Measurements from ENCODE around the gene TBC1D21. TPM values are rescaled to one million over a fixed set of nuclear protein-coding genes. Genes with fewer than 3 reads are reported as not detected.

Gene TBC1D21
- polyA plus RNA-seq, 3 donors = not detected

GRCh38 chr15:73919706-73920105 is 46.3 kb downstream of the TBC1D21 start:
- no peak for TF ChIP-seq CTCF (IDR thresholded peaks at IDR 0.05)
- no peaks in the 10 kb centered on the region for H4K20me1 ChIP-seq (ENCODE audit: insufficient read depth, low read length)
- no peaks in the 10 kb centered on the region for H3K79me2 ChIP-seq (ENCODE audit: insufficient read depth, low read length)
- H3K9ac ChIP-seq (ENCODE audit: insufficient read depth, low read length, poor library complexity, severe bottlenecking) = no peak overlapping the region
- Mint-ChIP-seq H3K27me3 (ENCODE audit: low read depth in 3 of 3) (peaks cover 4 to 10% (median 5%) of the 10 kb centered on the region in 3 donors), H3K4me1 (peaks cover 49% of the 10 kb centered on the region), H3K9me3 (peaks cover 7 to 28% (median 22%) of the 10 kb centered on the region in 7 donors), H3K36me3 (peaks cover 0 to 12% of the 10 kb centered on the region in 2 donors), H3K4me3 (no peak overlapping the region), H3K27ac (peak overlapping the region; percentile 84 to 92 (median 89))
- intact Hi-C loops (cut with micrococcal nuclease) = no loop called here
- no peak overlapping the region for H3K4me3 ChIP-seq (replicated peaks in 1 of 3; ENCODE audit: low read depth in 2 of 3, low read length in 3 of 3)
- H3K4me2 ChIP-seq (replicated peaks; ENCODE audit: extremely low read depth, low read length, poor library complexity, severe bottlenecking) = no peak overlapping the region
- H3K36me3 ChIP-seq (replicated peaks in 1 of 2; ENCODE audit: control insufficient read depth in 1 of 2, insufficient read depth in 2 of 2, low read length in 2 of 2) = no peaks in the 10 kb centered on the region
- peak overlapping the region in 1 of 2 donors; percentile 83 for H3K27ac ChIP-seq (ENCODE audit: low read depth in 1 of 2, low read length in 2 of 2)
- H3K27me3 ChIP-seq (ENCODE audit: control insufficient read depth in 2 of 2, insufficient read depth in 2 of 2, low read length in 2 of 2) = peaks cover 0 to 2% of the 10 kb centered on the region in 2 donors
- WGBS (ENCODE audit: insufficient coverage) = 55% methylated on average over 2 of the region's 6 CpGs
- DNase-seq = no peak
- H3K4me1 ChIP-seq (ENCODE audit: control insufficient read depth in 1 of 2, insufficient read depth in 2 of 2, low read length in 2 of 2) = peaks cover 36 to 53% of the 10 kb centered on the region in 2 donors
- peak overlapping the region; percentile 35 for H2AFZ ChIP-seq (ENCODE audit: insufficient read depth, low read depth, low read length, poor library complexity, severe bottlenecking)
- peaks cover 20 to 32% of the 10 kb centered on the region in 2 donors for H3K9me3 ChIP-seq (replicated peaks in 1 of 2; ENCODE audit: control insufficient read depth in 1 of 2, insufficient read depth in 1 of 2, low read length in 2 of 2)

GRCh38 chr15:73921254-73921925 is 48.0 kb downstream of the TBC1D21 start:
- H3K4me1 Mint-ChIP-seq = peaks cover 55% of the 10 kb centered on the region
- intact Hi-C loops (cut with micrococcal nuclease) = no loop called here
- H3K27ac ChIP-seq (ENCODE audit: low read depth in 1 of 2, low read length in 2 of 2) = peak overlapping the region in 1 of 2 donors; percentile 59

More at GRCh38 chr15:73921254-73921925, 48.0 kb downstream of the TBC1D21 start:
- TF ChIP-seq CTCF (IDR thresholded peaks at IDR 0.05) = no peak
- Mint-ChIP-seq H3K9me3 (peaks cover 5 to 22% (median 18%) of the 10 kb centered on the region in 7 donors), H3K27ac (peak overlapping the region; percentile 33 to 92 (median 86)), H3K4me3 (no peak overlapping the region), H3K27me3 (ENCODE audit: low read depth in 3 of 3) (peaks cover 20 to 24% (median 20%) of the 10 kb centered on the region in 3 donors), H3K36me3 (peaks cover 4 to 12% of the 10 kb centered on the region in 2 donors)
- H2AFZ ChIP-seq (ENCODE audit: insufficient read depth, low read depth, low read length, poor library complexity, severe bottlenecking) = no peak overlapping the region
- no peaks in the 10 kb centered on the region for H3K36me3 ChIP-seq (replicated peaks in 1 of 2; ENCODE audit: control insufficient read depth in 1 of 2, insufficient read depth in 2 of 2, low read length in 2 of 2)
- no peaks in the 10 kb centered on the region for H4K20me1 ChIP-seq (ENCODE audit: insufficient read depth, low read length)
- H3K4me2 ChIP-seq (replicated peaks; ENCODE audit: extremely low read depth, low read length, poor library complexity, severe bottlenecking) = no peak overlapping the region
- DNase-seq = no peak
- H3K4me1 ChIP-seq (ENCODE audit: control insufficient read depth in 1 of 2, insufficient read depth in 2 of 2, low read length in 2 of 2) = peaks cover 37 to 58% of the 10 kb centered on the region in 2 donors
- WGBS (ENCODE audit: insufficient coverage) = 33% methylated on average over 1 of the region's 4 CpGs
- H3K4me3 ChIP-seq (replicated peaks in 1 of 3; ENCODE audit: low read depth in 2 of 3, low read length in 3 of 3) = no peak overlapping the region
- H3K27me3 ChIP-seq (ENCODE audit: control insufficient read depth in 2 of 2, insufficient read depth in 2 of 2, low read length in 2 of 2) = peaks cover 0 to 19% of the 10 kb centered on the region in 2 donors
- H3K9me3 ChIP-seq (replicated peaks in 1 of 2; ENCODE audit: control insufficient read depth in 1 of 2, insufficient read depth in 1 of 2, low read length in 2 of 2) = peaks cover 15 to 24% of the 10 kb centered on the region in 2 donors
- no peak overlapping the region for H3K9ac ChIP-seq (ENCODE audit: insufficient read depth, low read length, poor library complexity, severe bottlenecking)
- no peaks in the 10 kb centered on the region for H3K79me2 ChIP-seq (ENCODE audit: insufficient read depth, low read length)
